Neural crest cell (in vitro differentiated cells): ENCODE measurements around the gene FSTL4. TPM values are rescaled to one million over a fixed set of nuclear protein-coding genes. Genes with fewer than 3 reads are reported as not detected.

Experiments
- DNase-seq: peaks from one replicate; pipeline ENCODE4 v3.0.0; 2021; ENCODE audit warnings: low read depth, mixed read lengths, low spot score
- H3K27ac Mint-ChIP-seq: one replicate; pipeline ENCODE4 v1.8.0; 2021; ENCODE audit warnings: mild to moderate bottlenecking, mixed read lengths; ENCODE audit not compliant: unreplicated experiment
- H3K27me3 Mint-ChIP-seq: 2 replicates; pipeline ENCODE4 v1.8.0; 2021; ENCODE audit warnings: low read depth, mild to moderate bottlenecking, mixed read lengths
- H3K36me3 Mint-ChIP-seq: 2 replicates; pipeline ENCODE4 v1.8.0; 2021; ENCODE audit warnings: low read depth, mild to moderate bottlenecking, mixed read lengths
- H3K4me1 Mint-ChIP-seq: 2 replicates; pipeline ENCODE4 v1.8.0; 2021; ENCODE audit warnings: mixed read lengths
- H3K4me3 Mint-ChIP-seq: one replicate; pipeline ENCODE4 v1.8.0; 2021; ENCODE audit warnings: mild to moderate bottlenecking, mixed read lengths
- H3K9me3 Mint-ChIP-seq: 2 replicates; pipeline ENCODE4 v1.8.0; 2021; ENCODE audit warnings: mixed read lengths
- CTCF ChIP-seq: fragments of 200-600 bp; sonication (generic); conservative IDR thresholded peaks from 2 replicates; pipeline ENCODE4 v1.5.0; 2021; ENCODE audit warnings: antibody characterized with exemption, mild to moderate bottlenecking
- total RNA-seq: library from RNA; stranded (reverse); gene quantifications from 2 replicates; pipeline ENCODE4 v1.2.1, GENCODE V29; 2021

FSTL4 gene
- total RNA-seq, 1 donor from 2014 or later: 2.0 TPM

DNA sequence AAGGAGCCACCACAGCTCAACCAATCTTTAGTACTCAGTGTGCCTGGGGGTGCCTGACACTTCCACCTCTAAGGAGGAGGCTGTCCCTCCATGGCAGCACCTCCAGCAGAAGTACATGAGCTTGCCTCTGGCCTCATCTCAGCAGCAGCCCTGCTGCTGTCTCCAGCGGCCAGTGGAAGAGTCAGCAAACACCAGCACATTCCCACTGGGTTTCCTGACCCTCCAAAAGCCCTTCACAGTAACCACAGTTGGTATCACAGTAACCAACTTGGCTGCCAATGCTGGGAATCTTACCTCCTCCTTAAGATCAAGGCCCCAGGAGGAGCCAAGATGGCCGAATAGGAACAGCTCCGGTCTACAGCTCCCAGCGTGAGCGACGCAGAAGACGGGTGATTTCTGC, 29.4 kb downstream of the FSTL4 start:
- H3K36me3 Mint-ChIP-seq: no peaks in the 10 kb centered on the region
- no peak overlapping the region for H3K4me3 Mint-ChIP-seq
- H3K27me3 Mint-ChIP-seq: peaks cover 8% of the 10 kb centered on the region
- H3K27ac Mint-ChIP-seq: peak overlapping the region; percentile 71
- no peaks in the 10 kb centered on the region for H3K9me3 Mint-ChIP-seq
- TF ChIP-seq CTCF: no peak
- no peaks in the 10 kb centered on the region for H3K4me1 Mint-ChIP-seq
- DNase-seq: no peak

GRCh38 chr5:133581918-133582317, 30.4 kb downstream of the FSTL4 start:
- Mint-ChIP-seq H3K4me1 (no peaks in the 10 kb centered on the region), H3K9me3 (no peaks in the 10 kb centered on the region), H3K4me3 (no peak overlapping the region), H3K27me3 (peaks cover 11% of the 10 kb centered on the region), H3K36me3 (no peaks in the 10 kb centered on the region), H3K27ac (no peak overlapping the region)
- no peak for TF ChIP-seq CTCF
- DNase-seq: no peak

DNA sequence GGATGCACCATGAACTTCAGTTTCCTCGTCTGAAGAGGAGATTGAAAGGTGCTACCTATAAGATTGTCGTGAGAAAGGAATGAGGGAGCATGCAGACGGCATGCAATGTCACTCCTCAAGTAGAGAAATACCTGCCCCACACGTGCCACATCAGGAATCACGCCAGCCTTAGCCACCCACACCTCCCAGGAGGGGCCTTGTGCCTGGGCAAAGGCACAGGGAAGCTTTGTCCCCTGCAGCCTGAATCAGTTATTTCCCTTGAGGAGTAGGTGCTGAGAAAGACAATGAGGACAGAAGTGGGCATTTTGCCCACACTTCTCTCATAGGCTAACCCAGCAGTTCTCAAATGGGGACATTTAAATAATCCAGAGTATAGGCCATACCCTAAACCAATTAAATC, 31.0 kb downstream of the FSTL4 start:
- no peaks in the 10 kb centered on the region for H3K4me1 Mint-ChIP-seq
- TF ChIP-seq CTCF: no peak
- H3K9me3 Mint-ChIP-seq: no peaks in the 10 kb centered on the region
- H3K4me3 Mint-ChIP-seq: no peak overlapping the region
- peaks cover 11% of the 10 kb centered on the region for H3K27me3 Mint-ChIP-seq
- DNase-seq: no peak
- no peak overlapping the region for H3K27ac Mint-ChIP-seq
- no peaks in the 10 kb centered on the region for H3K36me3 Mint-ChIP-seq

DNA sequence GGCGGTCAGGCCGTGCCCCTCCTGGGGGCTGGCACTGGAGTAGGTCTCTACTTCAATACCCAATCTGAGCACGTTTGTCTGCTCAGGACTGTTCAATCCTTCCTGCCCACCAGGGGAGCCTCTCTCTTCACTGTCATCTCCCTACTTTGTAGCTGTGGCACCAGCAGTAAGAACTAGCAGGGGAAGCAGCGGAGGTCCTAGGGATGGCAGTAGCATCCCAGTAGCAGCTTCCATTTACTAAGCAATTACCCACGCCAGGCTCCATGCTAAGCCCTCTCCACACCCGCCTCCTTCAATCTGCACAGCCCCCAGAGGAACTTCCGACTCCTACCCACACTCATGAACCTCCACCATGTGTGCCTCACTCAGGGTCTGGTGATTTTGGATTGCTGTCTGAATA, 31.7 kb downstream of the FSTL4 start:
- Mint-ChIP-seq H3K9me3 (no peaks in the 10 kb centered on the region), H3K36me3 (no peaks in the 10 kb centered on the region), H3K4me1 (no peaks in the 10 kb centered on the region), H3K27ac (no peak overlapping the region), H3K27me3 (peaks cover 11% of the 10 kb centered on the region), H3K4me3 (no peak overlapping the region)
- TF ChIP-seq CTCF: no peak
- no peak for DNase-seq

- Mint-ChIP-seq H3K36me3 (no peaks in the 10 kb centered on the region), H3K9me3 (no peaks in the 10 kb centered on the region), H3K4me3 (no peak overlapping the region), H3K27ac (no peak overlapping the region), H3K27me3 (peaks cover 11% of the 10 kb centered on the region), H3K4me1 (no peaks in the 10 kb centered on the region)
- DNase-seq: no peak
- no peak for TF ChIP-seq CTCF
Observed at GRCh38 chr5:133579766-133580165, 32.6 kb downstream of the FSTL4 start.

GRCh38 chr5:133569347-133569746, 43.0 kb downstream of the FSTL4 start:
- no peak overlapping the region for H3K27ac Mint-ChIP-seq
- no peak for TF ChIP-seq CTCF
- peaks cover 3% of the 10 kb centered on the region for H3K9me3 Mint-ChIP-seq
- no peaks in the 10 kb centered on the region for H3K36me3 Mint-ChIP-seq
- no peaks in the 10 kb centered on the region for H3K4me1 Mint-ChIP-seq
- H3K27me3 Mint-ChIP-seq: peaks cover 39% of the 10 kb centered on the region
- no peak for DNase-seq
- no peak overlapping the region for H3K4me3 Mint-ChIP-seq
